ENCODE measurements around the gene PLCZ1.

DNA sequence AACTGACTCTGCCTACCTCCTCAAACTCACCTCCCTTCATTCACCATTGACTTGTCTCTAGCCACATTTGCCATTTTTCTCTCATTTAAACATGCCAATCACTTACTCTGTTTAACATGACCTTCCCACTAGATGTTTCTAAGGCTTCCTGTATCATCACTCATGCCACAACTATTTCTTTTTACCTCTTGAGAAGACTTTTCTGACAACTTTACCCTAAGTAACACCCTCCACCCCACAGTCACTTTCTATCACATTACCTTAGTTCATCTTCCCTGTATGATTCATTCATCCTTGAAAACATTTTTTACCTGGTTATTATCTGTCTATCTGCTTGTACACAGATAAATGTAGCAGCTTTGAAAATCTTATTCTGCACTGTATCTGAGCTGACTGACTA, 19.4 kb downstream of the PLCZ1 start:
- TF ChIP-seq EZH2 (IDR thresholded peaks at IDR 0.05; ENCODE audit: low read depth, unreplicated experiment) (no peak), CREB1 (CRISPR knock-in tag; IDR thresholded peaks at IDR 0.05; ENCODE audit: low read depth) (no peak), POLR2AphosphoS5 (IDR thresholded peaks at IDR 0.05; ENCODE audit: low read depth) (no peak), EZH2phosphoT487 (IDR thresholded peaks at IDR 0.05; ENCODE audit: unreplicated experiment) (no peak), JUNB (IDR thresholded peaks at IDR 0.05; ENCODE audit: unreplicated experiment) (no peak), ZNF331 (CRISPR knock-in tag; IDR thresholded peaks at IDR 0.05; ENCODE audit: low read depth) (no peak), ZNF114 (CRISPR knock-in tag; IDR thresholded peaks at IDR 0.05) (no peak)
- TF ChIP-seq, protein P1, sequence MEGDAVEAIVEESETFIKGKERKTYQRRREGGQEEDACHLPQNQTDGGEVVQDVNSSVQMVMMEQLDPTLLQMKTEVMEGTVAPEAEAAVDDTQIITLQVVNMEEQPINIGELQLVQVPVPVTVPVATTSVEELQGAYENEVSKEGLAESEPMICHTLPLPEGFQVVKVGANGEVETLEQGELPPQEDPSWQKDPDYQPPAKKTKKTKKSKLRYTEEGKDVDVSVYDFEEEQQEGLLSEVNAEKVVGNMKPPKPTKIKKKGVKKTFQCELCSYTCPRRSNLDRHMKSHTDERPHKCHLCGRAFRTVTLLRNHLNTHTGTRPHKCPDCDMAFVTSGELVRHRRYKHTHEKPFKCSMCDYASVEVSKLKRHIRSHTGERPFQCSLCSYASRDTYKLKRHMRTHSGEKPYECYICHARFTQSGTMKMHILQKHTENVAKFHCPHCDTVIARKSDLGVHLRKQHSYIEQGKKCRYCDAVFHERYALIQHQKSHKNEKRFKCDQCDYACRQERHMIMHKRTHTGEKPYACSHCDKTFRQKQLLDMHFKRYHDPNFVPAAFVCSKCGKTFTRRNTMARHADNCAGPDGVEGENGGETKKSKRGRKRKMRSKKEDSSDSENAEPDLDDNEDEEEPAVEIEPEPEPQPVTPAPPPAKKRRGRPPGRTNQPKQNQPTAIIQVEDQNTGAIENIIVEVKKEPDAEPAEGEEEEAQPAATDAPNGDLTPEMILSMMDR (conservative IDR thresholded peaks at IDR 0.05; ENCODE audit: low read depth in 2 of 2), result no peak
- TF ChIP-seq, protein P2, sequence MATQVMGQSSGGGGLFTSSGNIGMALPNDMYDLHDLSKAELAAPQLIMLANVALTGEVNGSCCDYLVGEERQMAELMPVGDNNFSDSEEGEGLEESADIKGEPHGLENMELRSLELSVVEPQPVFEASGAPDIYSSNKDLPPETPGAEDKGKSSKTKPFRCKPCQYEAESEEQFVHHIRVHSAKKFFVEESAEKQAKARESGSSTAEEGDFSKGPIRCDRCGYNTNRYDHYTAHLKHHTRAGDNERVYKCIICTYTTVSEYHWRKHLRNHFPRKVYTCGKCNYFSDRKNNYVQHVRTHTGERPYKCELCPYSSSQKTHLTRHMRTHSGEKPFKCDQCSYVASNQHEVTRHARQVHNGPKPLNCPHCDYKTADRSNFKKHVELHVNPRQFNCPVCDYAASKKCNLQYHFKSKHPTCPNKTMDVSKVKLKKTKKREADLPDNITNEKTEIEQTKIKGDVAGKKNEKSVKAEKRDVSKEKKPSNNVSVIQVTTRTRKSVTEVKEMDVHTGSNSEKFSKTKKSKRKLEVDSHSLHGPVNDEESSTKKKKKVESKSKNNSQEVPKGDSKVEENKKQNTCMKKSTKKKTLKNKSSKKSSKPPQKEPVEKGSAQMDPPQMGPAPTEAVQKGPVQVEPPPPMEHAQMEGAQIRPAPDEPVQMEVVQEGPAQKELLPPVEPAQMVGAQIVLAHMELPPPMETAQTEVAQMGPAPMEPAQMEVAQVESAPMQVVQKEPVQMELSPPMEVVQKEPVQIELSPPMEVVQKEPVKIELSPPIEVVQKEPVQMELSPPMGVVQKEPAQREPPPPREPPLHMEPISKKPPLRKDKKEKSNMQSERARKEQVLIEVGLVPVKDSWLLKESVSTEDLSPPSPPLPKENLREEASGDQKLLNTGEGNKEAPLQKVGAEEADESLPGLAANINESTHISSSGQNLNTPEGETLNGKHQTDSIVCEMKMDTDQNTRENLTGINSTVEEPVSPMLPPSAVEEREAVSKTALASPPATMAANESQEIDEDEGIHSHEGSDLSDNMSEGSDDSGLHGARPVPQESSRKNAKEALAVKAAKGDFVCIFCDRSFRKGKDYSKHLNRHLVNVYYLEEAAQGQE (IDR thresholded peaks at IDR 0.05; ENCODE audit: unreplicated experiment), result no peak

Measured in GM23338 (cell line).